ENCODE results near the gene SPTLC1. TPM values are rescaled to one million over a fixed set of nuclear protein-coding genes. Genes with fewer than 3 reads are reported as not detected.

Gene SPTLC1
- polyA plus RNA-seq, 3 donors from 2014 or later: 33.0 to 51.3 (median 39.5) TPM

- H3K4me1 Mint-ChIP-seq: no peaks in the 10 kb centered on the region
- H3K27ac Mint-ChIP-seq: no peak overlapping the region
- DNase-seq: no peak
- no peaks in the 10 kb centered on the region for H3K9me3 Mint-ChIP-seq
- peaks cover 3 to 11% (median 3%) of the 10 kb centered on the region in 3 donors for H3K27me3 Mint-ChIP-seq (ENCODE audit: low read depth in 3 of 3)
- no peaks in the 10 kb centered on the region for H3K36me3 Mint-ChIP-seq
- H3K4me3 Mint-ChIP-seq: no peak overlapping the region
Observed at GRCh38 chr9:91992461-91993041, 122.7 kb downstream of the SPTLC1 start.

- H3K27me3 Mint-ChIP-seq (ENCODE audit: low read depth in 3 of 3): peaks cover 3 to 11% (median 3%) of the 10 kb centered on the region in 3 donors
Observed at GRCh38 chr9:91991721-91992341, 123.4 kb downstream of the SPTLC1 start.

GRCh38 chr9:91986248-91986647, 129.0 kb downstream of the SPTLC1 start:
- DNase-seq: no peak
- Mint-ChIP-seq H3K9me3 (peaks cover 0 to 5% (median 0%) of the 10 kb centered on the region in 6 donors), H3K27ac (no peak overlapping the region), H3K36me3 (no peaks in the 10 kb centered on the region), H3K4me3 (no peak overlapping the region), H3K4me1 (no peaks in the 10 kb centered on the region), H3K27me3 (ENCODE audit: low read depth in 3 of 3) (peaks cover 2 to 8% (median 5%) of the 10 kb centered on the region in 3 donors)

More at GRCh38 chr9:91991721-91992341, 123.4 kb downstream of the SPTLC1 start:
- Mint-ChIP-seq H3K4me1 (no peaks in the 10 kb centered on the region), H3K27ac (no peak overlapping the region), H3K4me3 (no peak overlapping the region), H3K36me3 (no peaks in the 10 kb centered on the region), H3K9me3 (no peaks in the 10 kb centered on the region)
- DNase-seq: no peak

DNA sequence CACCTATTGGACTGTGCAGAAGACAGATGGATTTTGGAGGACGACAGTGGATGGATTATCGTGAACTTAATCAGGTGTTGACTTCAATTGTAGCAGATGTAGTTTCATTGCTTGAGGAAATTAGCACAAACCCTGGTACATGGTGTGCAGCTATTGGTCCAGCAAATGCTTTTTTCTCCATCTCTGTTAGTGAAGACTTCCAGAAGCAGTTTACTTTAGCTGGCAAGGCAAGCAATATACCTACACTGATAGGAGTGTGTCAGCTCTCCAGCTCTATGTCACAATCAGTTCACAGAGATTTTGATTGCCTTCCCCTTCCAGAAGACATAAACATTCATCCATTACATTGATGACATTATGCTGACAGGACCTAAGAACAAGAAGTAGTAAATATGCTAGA, 129.5 kb downstream of the SPTLC1 start:
- DNase-seq: no peak
- Mint-ChIP-seq H3K27me3 (ENCODE audit: low read depth in 3 of 3) (peaks cover 2 to 5% (median 3%) of the 10 kb centered on the region in 3 donors), H3K27ac (no peak overlapping the region), H3K36me3 (no peaks in the 10 kb centered on the region), H3K9me3 (peaks cover 0 to 5% (median 0%) of the 10 kb centered on the region in 6 donors), H3K4me1 (no peaks in the 10 kb centered on the region), H3K4me3 (no peak overlapping the region)

Other genes starting within 250 kb of the SPTLC1 start
- not detected for gene ROR2, start 165.2 kb downstream of the SPTLC1 start, polyA plus RNA-seq
- 10 to 100 TPM; 34.3 to 69.5 (median 52.9) TPM for gene IARS1, start 178.3 kb upstream of the SPTLC1 start, polyA plus RNA-seq
- 10 to 100 TPM in 2 of 3 donors, 1 to 10 TPM in 1; 7.7 to 26.3 (median 10.5) TPM for gene NOL8, start 209.9 kb upstream of the SPTLC1 start, polyA plus RNA-seq
- 1 to 10 TPM; 4.5 to 9.7 (median 4.7) TPM for gene CENPP, start 210.5 kb upstream of the SPTLC1 start, polyA plus RNA-seq